ENCODE results near the gene KPNA3. TPM values are rescaled to one million over a fixed set of nuclear protein-coding genes. Genes with fewer than 3 reads are reported as not detected.

Gene KPNA3
- total and polyA plus RNA-seq, 2 experiments from 2014 or later: 29.8 to 36.4 TPM

DNA sequence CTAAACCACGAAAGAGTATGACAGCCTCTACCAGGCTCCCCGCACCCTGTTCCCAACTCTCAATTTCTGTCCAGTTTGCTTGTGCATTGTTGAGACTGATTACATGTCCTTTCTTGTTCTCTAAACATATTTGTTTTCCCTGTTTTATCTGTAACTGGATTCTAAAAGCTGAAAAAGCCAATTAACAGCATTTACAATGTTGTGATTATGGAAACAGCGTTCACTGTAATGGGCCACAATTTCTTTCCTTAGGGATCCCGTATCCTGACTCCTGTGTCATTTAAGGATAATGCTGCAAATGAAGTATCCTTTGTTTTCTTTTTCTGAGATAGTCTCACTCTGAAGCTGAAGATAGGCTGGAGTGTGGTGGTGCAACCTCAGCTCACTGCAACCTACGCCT is 121.7 kb downstream of the KPNA3 start:
- Histone ChIP-seq H2AFZ (no peak overlapping the region), H3K4me2 (ENCODE audit: unreplicated experiment) (no peak overlapping the region), H3K9ac (no peak overlapping the region), H3K4me3 (no peak overlapping the region), H4K20me1 (ENCODE audit: insufficient read depth) (no peaks in the 10 kb centered on the region; the same call in none of the 2 replicates), H3K4me1 (ENCODE audit: insufficient read depth) (peaks cover 7% of the 10 kb centered on the region; the same call in 1 of the 2 replicates), H3K9me3 (ENCODE audit: low read depth) (no peaks in the 10 kb centered on the region), H3F3A (ENCODE audit: insufficient read depth) (no peaks in the 10 kb centered on the region), H3K27ac (no peak overlapping the region), H3K9me2 (ENCODE audit: insufficient read depth) (no peaks in the 10 kb centered on the region), H3K36me3 (ENCODE audit: low read depth) (no peaks in the 10 kb centered on the region), H3K27me3 (replicated peaks; ENCODE audit: insufficient read depth) (no peaks in the 10 kb centered on the region), H3K79me2 (ENCODE audit: insufficient read depth) (peaks cover 18% of the 10 kb centered on the region; the same call in 1 of the 2 replicates)
- WGBS, 2 experiments (ENCODE audit: low coverage in 1 of 2, low lambda C conversion rate in 2 of 2, missing lambda C conversion rate in 2 of 2): 95 to 97% methylated on average over 5 of the region's 5 CpGs
- no peak for TF ChIP-seq EZH2phosphoT487 (IDR thresholded peaks at IDR 0.05; ENCODE audit: insufficient read depth, low read depth)
- no peak for TF ChIP-seq EZH2 (IDR thresholded peaks at IDR 0.05; ENCODE audit: insufficient read depth, poor library complexity, severe bottlenecking)
- in situ Hi-C loops (cut with MboI): loop anchor here (10.0 to 25.0 kb wide), 2 partner anchors 174 to 1391 kb away; no protein-coding TSS in a partner anchor
- no peak for DNase-seq

- Histone ChIP-seq H3K4me3 (no peak overlapping the region), H3K9me3 (ENCODE audit: low read depth) (no peaks in the 10 kb centered on the region), H3K36me3 (ENCODE audit: low read depth) (no peaks in the 10 kb centered on the region), H4K20me1 (ENCODE audit: insufficient read depth) (no peaks in the 10 kb centered on the region; the same call in none of the 2 replicates), H2AFZ (no peak overlapping the region), H3K4me2 (ENCODE audit: unreplicated experiment) (no peak overlapping the region), H3K79me2 (ENCODE audit: insufficient read depth) (peaks cover 11% of the 10 kb centered on the region; the same call in 1 of the 2 replicates), H3K9me2 (ENCODE audit: insufficient read depth) (no peaks in the 10 kb centered on the region), H3F3A (ENCODE audit: insufficient read depth) (no peaks in the 10 kb centered on the region), H3K27me3 (replicated peaks; ENCODE audit: insufficient read depth) (no peaks in the 10 kb centered on the region), H3K4me1 (ENCODE audit: insufficient read depth) (peaks cover 7% of the 10 kb centered on the region; the same call in 1 of the 2 replicates), H3K9ac (no peak overlapping the region), H3K27ac (no peak overlapping the region)
- in situ Hi-C loops (cut with MboI): loop anchor here (10.0 to 25.0 kb wide), 2 partner anchors 175 to 1392 kb away; no protein-coding TSS in a partner anchor
- TF ChIP-seq EZH2 (IDR thresholded peaks at IDR 0.05; ENCODE audit: insufficient read depth, poor library complexity, severe bottlenecking) (no peak), EZH2phosphoT487 (IDR thresholded peaks at IDR 0.05; ENCODE audit: insufficient read depth, low read depth) (no peak)
- WGBS, 2 experiments (ENCODE audit: low coverage in 1 of 2, low lambda C conversion rate in 2 of 2, missing lambda C conversion rate in 2 of 2): 41 to 43% methylated on average over 5 of the region's 5 CpGs
- DNase-seq: peak; percentile 81
Measured at GRCh38 chr13:49669735-49670309, 122.7 kb downstream of the KPNA3 start.

DNA sequence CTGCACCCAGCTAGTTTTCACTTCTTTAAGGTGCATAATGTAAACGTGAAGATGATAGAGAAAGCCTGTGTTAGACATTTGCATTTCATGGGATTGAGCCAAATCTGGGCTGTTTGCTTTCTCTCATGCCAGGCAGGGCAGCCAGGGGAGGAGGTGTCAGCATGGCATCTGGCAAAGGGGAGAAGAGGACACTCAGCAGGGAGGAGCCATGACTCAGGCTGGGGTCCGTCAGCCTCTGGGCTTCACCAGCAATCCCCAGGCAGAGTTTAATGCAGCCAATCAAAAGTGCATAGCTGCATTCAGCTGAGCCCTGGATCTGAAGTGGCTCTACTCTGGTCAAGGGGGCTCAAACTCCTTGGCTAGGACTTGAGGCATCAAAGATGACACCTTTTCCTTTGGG is 124.7 kb downstream of the KPNA3 start:
- peaks cover 7% of the 10 kb centered on the region; the same call in 1 of the 2 replicates for H3K4me1 ChIP-seq (ENCODE audit: insufficient read depth)
- H3K27ac ChIP-seq: no peak overlapping the region
- H3K4me2 ChIP-seq (ENCODE audit: unreplicated experiment): no peak overlapping the region
- H3K9ac ChIP-seq: no peak overlapping the region
- peak; percentile 72 for DNase-seq
- WGBS, 2 experiments (ENCODE audit: low coverage in 1 of 2, low lambda C conversion rate in 2 of 2, missing lambda C conversion rate in 2 of 2): 45 to 50% methylated on average over 2 of the region's 2 CpGs
- no peaks in the 10 kb centered on the region; the same call in 1 of the 2 replicates for H3K36me3 ChIP-seq (ENCODE audit: low read depth)
- TF ChIP-seq EZH2phosphoT487 (IDR thresholded peaks at IDR 0.05; ENCODE audit: insufficient read depth, low read depth) (no peak), EZH2 (IDR thresholded peaks at IDR 0.05; ENCODE audit: insufficient read depth, poor library complexity, severe bottlenecking) (no peak)
- no peaks in the 10 kb centered on the region for H3K9me2 ChIP-seq (ENCODE audit: insufficient read depth)
- in situ Hi-C loops (cut with MboI): loop anchor here (25.0 kb wide), 1 partner anchor 1395 kb away; no protein-coding TSS in a partner anchor
- no peaks in the 10 kb centered on the region for H3F3A ChIP-seq (ENCODE audit: insufficient read depth)
- H4K20me1 ChIP-seq (ENCODE audit: insufficient read depth): no peaks in the 10 kb centered on the region; the same call in none of the 2 replicates
- H3K27me3 ChIP-seq (replicated peaks; ENCODE audit: insufficient read depth): no peaks in the 10 kb centered on the region
- no peaks in the 10 kb centered on the region for H3K9me3 ChIP-seq (ENCODE audit: low read depth)
- H3K79me2 ChIP-seq (ENCODE audit: insufficient read depth): peaks cover 11% of the 10 kb centered on the region; the same call in 1 of the 2 replicates
- no peak overlapping the region for H2AFZ ChIP-seq
- H3K4me3 ChIP-seq: no peak overlapping the region

GRCh38 chr13:49664606-49665005 is 127.9 kb downstream of the KPNA3 start:
- Histone ChIP-seq H3K4me2 (ENCODE audit: unreplicated experiment) (no peak overlapping the region), H3K27me3 (replicated peaks; ENCODE audit: insufficient read depth) (no peaks in the 10 kb centered on the region), H3K9me3 (ENCODE audit: low read depth) (no peaks in the 10 kb centered on the region), H4K20me1 (ENCODE audit: insufficient read depth) (no peaks in the 10 kb centered on the region), H3K36me3 (ENCODE audit: low read depth) (no peaks in the 10 kb centered on the region; the same call in 1 of the 2 replicates), H3F3A (ENCODE audit: insufficient read depth) (no peaks in the 10 kb centered on the region), H3K4me3 (no peak overlapping the region), H3K9me2 (ENCODE audit: insufficient read depth) (no peaks in the 10 kb centered on the region), H2AFZ (no peak overlapping the region), H3K9ac (no peak overlapping the region), H3K4me1 (ENCODE audit: insufficient read depth) (peaks cover 7% of the 10 kb centered on the region; the same call in 1 of the 2 replicates), H3K79me2 (ENCODE audit: insufficient read depth) (0 out of 2 replicates have a peak, but pooled peaks cover 5% of the 10 kb centered on the region), H3K27ac (no peak overlapping the region)
- 88% methylated on average over 4 of the region's 4 CpGs for WGBS, 2 experiments (ENCODE audit: low coverage in 1 of 2, low lambda C conversion rate in 2 of 2, missing lambda C conversion rate in 2 of 2)
- no peak for DNase-seq
- in situ Hi-C loops (cut with MboI): loop anchor here (25.0 kb wide), 1 partner anchor 1398 kb away; no protein-coding TSS in a partner anchor
- TF ChIP-seq EZH2phosphoT487 (IDR thresholded peaks at IDR 0.05; ENCODE audit: insufficient read depth, low read depth): no peak

All from GM23248 (cell line).